GM15510 (cell line): Measurements from ENCODE around the gene USP35.

ENCODE experiments used
- POLR2A ChIP-seq: IDR thresholded peaks from 3 replicates; pipeline ENCODE4 v1.6.1; 2011; ENCODE audit warnings: borderline replicate concordance; ENCODE audit not compliant: insufficient read length; ENCODE audit errors: extremely low read depth

USP35 gene, protein sequence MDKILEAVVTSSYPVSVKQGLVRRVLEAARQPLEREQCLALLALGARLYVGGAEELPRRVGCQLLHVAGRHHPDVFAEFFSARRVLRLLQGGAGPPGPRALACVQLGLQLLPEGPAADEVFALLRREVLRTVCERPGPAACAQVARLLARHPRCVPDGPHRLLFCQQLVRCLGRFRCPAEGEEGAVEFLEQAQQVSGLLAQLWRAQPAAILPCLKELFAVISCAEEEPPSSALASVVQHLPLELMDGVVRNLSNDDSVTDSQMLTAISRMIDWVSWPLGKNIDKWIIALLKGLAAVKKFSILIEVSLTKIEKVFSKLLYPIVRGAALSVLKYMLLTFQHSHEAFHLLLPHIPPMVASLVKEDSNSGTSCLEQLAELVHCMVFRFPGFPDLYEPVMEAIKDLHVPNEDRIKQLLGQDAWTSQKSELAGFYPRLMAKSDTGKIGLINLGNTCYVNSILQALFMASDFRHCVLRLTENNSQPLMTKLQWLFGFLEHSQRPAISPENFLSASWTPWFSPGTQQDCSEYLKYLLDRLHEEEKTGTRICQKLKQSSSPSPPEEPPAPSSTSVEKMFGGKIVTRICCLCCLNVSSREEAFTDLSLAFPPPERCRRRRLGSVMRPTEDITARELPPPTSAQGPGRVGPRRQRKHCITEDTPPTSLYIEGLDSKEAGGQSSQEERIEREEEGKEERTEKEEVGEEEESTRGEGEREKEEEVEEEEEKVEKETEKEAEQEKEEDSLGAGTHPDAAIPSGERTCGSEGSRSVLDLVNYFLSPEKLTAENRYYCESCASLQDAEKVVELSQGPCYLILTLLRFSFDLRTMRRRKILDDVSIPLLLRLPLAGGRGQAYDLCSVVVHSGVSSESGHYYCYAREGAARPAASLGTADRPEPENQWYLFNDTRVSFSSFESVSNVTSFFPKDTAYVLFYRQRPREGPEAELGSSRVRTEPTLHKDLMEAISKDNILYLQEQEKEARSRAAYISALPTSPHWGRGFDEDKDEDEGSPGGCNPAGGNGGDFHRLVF

DNA sequence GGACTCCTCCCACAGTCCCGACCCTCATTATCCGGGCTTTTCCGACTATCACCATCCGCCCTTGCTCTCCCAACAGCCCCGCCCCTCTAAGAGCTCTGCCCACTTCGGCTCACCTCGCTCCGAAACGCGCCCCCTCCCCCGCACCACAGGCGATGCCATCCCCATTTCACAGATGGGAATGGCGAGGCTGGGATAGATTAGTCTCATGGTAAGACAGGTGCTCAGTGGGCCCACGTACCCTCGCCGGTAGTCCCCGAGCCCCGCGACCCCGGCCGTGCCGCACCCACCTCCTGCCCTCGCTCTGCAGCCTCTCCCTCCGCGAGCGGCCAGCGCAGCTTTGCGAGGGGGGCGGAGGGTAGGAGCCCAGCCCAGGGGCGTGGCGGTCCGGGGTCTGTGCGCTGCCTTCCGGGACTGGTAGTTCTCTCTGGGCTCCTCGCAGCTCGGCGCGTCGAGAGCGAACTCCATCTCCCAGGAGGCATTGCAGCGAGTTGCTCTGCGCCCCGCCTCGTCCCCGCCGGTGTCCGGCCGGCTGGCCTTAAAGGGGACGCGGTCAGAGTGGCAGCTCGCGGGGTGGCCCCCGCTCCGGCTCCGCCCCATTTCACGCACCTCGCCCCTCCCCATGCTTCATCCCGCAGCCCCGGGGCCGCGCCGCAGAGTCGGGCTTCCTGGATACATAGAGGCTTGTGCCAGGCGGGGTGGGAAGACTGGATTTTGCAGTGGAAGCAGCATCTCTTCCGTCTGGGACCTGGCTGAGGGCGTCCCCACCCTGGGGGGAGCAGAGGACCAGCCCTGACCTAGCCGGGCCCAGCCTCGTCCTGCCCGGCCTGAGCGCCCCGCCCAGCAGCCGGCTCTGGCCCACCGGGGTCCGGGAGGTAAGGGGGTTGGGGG lies at the start of gene USP35, which contains the start of gene KCTD21:
Gene USP35 (plus strand): TSS at position 634 of the 888 bp plus-strand sequence. CDS start 7,327 bp downstream, outside the sequence.
Gene KCTD21 (minus strand): TSS at position 341 of the 888 bp plus-strand sequence. CDS start 14,072 bp downstream, outside the sequence.
- TF ChIP-seq POLR2A: peak; percentile 63

DNA sequence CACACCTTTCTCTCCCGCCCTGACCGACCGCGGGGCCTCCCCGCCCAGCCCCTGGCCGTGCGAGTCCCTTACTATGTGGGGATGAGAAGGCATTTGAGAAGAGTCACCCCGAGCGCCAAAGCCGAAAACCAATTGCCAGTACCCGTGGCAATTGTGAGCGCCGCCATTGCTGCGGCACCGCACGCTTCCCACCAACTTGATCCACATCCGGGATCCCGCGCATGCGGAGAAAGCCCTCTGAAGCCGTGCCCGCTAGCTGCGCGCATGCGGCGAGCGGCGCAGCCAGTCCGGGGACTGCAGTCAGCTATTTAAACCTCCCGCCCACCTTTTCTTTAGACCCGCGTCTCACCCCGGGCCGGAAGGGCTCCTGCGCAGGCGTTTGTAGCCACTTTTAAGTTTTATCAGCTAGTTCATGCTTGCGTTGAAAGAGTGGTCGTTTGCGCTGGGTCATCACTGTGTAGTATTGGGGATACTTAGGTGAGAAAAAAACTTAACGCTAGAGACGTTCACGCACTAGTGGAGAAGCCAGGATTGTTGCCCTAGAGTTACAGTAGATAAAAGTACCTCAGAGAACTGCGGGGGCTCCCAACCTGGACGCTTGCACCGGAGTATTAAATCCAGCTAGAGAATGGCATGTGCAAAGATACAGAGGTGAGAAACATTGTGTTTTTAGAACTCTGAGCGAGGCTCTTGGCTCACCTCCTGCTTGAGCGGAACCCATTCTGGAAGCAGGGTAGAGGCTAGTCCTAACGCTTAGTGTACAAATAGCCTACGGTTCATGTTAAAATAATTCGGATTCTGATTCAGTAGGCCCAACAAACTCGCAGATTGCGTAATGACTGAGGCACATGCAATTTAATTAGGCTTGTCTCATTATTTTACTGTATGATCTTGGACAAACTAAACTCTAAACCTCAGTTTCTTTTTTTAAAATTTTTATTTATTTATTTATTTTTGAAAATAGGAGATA lies 49.0 kb upstream of the USP35 start, which contains the start of gene ALG8:
Gene ALG8 (minus strand): TSS at position 205 of the 970 bp plus-strand sequence. CDS start 38 bp downstream, at position 167.
- TF ChIP-seq POLR2A: peak; percentile 95

DNA sequence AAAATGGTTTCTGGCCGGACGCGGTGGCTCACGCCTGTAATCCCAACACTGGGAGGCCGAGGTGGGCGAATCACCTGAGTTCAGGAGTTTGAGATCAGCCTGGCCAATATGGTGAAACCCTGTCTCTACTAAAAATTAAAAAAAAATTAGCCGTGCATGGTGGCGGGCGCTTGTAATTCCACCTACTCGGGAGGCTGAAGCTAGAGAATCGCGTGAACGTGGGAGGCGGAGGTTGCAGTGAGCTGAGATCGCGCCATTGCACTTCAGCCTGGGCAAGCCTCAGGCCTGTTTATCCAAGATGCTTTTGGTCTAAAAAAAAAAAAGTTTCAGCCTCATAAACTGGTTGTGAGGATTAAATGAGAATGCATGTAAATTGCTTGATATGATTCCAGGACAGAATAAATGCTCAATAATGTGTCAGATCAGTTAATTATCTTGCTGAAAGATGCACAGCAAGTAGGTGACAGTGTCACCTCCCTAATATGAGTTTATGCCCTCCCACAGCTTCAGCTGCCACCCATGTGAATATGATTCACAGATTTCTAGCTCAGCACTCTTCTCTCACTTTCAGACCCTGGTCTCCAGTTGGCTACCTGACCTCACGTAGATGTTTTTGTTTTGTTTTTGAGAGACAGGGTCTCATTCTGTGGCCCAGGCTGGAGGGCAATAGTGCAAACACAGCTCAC lies 48.2 kb upstream of the USP35 start:
- TF ChIP-seq POLR2A: no peak

DNA sequence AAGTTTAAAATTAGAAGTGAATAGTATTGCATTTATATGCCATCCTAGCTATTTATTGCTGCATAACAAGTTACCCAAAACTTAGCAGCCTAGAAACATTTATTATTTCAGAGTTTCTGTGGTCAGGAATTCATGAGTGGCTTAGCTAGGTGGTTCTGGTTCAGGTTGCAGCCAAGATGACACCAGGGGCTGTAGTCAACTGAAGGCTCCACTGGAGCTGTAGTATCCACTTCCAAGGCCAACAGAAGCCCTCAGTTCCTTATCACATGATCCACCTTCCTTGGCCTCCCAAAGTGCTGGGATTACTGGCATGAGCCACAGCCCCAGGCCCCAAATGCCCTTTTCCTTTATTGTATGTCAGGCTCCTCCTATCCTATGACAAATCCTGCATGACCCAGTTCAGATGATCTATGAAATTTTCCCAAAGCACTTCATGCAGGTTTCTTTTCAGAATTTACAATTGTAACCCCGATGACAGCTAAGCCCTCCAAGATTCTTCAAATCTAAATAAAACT lies 43.2 kb upstream of the USP35 start:
- TF ChIP-seq POLR2A: no peak

DNA sequence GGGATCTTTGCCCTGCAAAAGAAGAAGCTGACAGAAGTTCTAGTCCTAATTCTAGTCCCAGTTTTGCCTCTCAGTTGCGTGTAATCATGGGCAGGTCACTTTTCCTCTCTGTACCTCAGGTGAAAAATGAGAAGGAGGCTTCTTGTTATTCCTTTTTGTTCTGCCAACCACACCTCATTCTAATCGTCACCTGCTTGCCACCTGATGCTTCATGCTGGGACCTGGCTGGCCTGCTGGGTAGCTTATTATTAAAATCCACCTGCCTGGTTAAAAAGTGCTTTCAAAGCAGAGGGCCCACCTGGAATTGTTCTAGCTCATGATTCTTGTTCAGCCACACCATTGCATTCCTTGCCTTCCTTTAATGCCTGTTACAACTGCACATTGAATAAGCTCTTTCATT lies 40.9 kb upstream of the USP35 start:
- TF ChIP-seq POLR2A: no peak

DNA sequence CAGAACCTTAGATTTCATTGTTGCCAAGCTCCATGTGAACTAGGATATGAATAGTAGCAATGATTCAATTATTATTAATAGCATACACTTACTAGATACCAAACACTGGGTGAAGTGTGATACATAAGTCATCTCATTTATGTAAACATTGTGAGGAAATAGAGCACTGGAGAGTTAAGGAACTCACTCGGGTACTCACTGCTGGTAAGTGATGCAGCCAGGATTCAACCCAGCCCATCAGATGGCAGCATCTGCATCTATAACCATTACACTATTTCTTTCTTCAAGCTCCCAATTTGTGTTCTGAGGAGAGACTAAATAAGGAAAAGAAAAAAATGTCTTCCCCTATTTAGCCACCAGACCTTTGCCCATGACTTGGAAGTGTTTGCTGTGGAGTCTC lies 39.1 kb upstream of the USP35 start:
- no peak for TF ChIP-seq POLR2A

DNA sequence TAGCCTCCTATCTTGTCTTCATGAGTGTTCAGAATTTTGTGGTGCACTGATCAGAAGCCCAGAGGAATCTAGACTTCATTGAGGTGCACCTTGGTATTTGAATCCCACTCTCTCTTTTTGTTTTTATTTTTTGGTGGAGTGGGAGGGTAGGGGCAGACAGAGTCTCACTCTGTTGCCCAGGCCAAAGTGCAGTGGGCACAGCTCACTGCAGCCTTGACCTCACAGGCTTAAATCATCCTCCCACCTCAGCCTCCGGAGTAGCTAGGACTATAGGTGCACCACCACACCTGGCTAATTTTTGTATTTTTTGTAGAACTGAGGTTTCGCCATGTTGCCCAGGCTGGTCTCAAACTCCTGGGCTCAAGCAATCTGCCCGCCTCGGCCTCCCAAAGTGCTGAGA lies 38.4 kb upstream of the USP35 start:
- no peak for TF ChIP-seq POLR2A

DNA sequence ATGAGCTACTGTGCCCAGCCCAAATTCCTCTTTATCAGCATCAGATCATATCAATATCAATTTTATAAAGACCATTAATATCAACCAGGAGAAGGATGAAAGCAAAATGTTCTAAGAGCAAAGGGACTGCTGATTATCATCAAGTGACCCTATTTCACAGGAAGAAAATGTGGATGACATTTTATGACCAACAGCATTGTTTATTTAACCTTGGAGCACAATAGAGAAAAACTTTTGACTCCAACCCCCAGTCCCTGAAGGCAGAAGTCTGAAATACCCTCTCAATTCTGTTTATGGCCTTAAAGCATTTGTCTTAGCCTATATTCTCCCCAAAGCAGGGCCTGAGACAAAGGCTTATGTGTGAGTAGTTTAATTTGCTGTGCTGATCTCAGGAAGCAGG lies 38.0 kb upstream of the USP35 start:
- no peak for TF ChIP-seq POLR2A

DNA sequence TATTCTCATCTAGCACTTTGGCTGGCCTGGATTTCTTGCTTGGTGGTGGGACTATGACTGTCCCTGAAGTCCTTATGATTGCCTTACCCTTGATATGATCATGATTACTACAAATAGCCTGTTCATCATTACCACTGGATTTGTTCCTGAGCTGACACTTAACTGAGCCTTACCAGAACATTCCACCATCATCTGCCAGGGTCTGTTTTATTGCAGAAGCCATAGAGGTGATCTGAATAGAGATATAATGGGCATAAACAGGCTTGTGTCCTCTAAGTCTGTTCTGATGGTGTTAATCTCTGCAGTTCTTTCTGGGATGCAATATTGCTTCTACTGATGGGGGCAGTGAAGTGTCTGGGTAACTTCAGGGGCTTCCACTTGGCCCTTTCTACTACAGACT lies 36.9 kb upstream of the USP35 start:
- no peak for TF ChIP-seq POLR2A

DNA sequence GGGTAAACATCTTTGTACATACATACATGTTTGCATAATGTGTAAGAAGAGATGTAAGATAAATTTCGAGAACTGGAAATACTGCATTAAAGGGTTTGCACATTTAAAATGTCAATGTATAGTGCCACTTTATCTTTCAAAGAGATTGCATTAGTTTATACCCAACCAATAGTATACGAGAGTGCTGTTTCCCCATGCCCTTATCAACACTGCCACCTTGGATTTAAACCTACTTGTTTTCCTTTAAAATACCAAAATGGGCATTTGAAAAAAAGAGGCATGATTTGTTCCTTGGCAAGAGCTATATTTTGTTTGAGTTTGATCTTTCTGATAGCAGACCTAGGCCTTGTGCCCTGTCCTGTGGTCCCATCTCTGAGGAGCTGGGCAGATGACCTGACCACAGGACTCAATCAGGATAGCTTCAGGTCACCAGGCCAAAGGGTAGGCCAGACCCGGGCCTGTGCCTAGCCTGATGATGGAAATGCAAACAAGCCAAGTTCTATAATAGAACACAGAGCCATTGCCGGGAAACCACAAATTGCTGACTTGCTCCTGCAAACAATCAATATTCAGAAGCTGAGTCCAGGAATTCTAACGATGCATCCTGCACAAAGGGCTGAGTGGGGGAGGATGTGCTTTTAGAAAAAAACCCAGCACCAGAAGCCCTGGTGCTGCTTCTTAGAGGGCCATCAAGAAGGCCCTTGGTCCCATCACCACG lies 32.4 kb upstream of the USP35 start:
- TF ChIP-seq POLR2A: no peak

DNA sequence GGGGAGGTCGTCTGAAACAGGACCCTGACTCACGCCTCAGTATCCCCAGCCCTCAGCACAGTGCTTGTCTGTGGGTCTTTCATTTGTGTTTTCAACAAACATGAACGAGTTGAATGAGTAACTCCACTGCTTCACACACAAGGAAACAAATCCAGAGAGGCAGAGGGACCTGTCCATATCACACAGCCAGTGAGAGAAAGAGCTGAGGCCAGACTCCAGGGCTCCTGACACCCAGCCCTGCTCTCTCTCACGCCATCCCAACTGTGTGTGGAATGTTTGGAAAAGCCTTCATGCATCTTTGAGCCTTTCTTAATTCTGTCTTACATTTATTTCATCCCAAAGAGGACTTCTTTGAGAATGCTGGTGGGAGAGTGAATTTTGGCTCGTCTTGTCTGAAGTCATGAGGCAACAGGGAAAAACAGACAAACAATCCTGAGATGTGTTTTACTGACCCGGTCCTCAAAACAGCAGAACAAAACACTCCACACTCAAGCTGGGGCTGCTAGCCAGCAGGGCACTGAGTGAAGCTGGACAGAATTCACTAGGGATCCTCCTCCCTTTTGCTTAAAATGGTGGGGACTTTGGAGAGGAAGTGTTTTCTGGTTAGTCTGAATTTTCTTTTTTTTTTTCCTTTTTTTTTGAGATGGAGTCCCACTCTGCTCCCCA lies 29.6 kb upstream of the USP35 start:
- no peak for TF ChIP-seq POLR2A

DNA sequence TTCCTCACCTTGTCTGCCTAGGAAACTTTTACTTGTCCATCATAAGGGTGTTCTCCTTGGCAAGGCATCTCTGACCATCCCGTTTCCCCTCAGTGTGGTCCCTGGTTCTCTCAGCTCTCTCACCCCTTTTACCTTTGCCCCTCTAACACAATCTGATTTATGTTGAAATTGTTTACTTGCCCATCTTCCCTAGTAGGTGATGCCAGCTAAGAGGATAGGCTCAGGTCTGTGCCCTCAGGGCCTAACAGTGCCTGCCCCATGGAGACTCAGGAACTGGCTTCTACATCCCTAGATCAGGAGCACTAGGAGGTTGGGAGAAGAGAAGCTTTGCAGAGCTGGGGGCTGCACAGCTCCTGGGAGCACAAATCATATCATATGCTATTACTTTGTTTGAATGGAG lies 28.2 kb upstream of the USP35 start:
- TF ChIP-seq POLR2A: no peak

DNA sequence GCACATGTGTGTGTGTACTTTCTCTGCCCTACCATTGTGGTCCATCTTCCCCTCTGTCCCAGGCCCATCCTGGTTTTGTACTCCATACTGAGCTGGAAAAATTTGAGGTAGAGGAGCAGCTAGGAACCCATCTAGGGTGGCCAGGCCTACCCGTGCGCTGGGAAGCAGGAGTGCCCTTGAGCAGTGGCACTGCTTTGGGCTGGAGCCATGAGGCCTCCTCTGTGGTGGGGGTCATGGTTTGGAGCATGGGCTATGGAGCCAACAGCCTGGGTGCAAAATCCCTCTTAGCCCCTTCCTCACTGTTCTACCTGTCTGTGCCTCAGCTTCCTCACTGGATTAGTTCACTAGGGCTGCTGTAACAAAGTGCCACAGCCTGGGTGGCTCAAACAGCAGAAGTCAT lies 27.4 kb upstream of the USP35 start:
- TF ChIP-seq POLR2A: no peak
